ENCODE data around the gene ZGLP1.

- TF ChIP-seq POLR2AphosphoS5 (IDR thresholded peaks at IDR 0.05) (no peak), CTCF (IDR thresholded peaks at IDR 0.05) (no peak), POLR2A (IDR thresholded peaks at IDR 0.05) (no peak)
Measured at GRCh38 chr19:10321874-10322835, 12.5 kb upstream of the ZGLP1 start.

All from breast epithelium (tissue), 3 donors.